GM23338 (cell line): ENCODE measurements around the gene PAF1. TPM values are rescaled to one million over a fixed set of nuclear protein-coding genes. Genes with fewer than 3 reads are reported as not detected.

Source experiments
- ATAC-seq: fragments of 200-7000 bp; cut with Tn5 transposase; 3 replicates; pipeline ENCODE4 v1.9.1; 2020
- DNase-seq: peaks from one replicate; pipeline ENCODE4 v3.0.0-alpha.2; 2015; ENCODE audit warnings: low spot score
- H2AFZ ChIP-seq: fragments of 200-600 bp; sonication (generic); 2 replicates; pipeline ENCODE4 v1.8.0; 2016; ENCODE audit warnings: antibody characterized with exemption, mild to moderate bottlenecking, moderate library complexity
- H3F3A ChIP-seq: fragments of 200-600 bp; sonication (generic); replicated peaks from 2 replicates; pipeline ENCODE4 v1.8.0; 2017; ENCODE audit warnings: antibody characterized with exemption, mixed run types, low read depth
- H3K27ac ChIP-seq: fragments of 200-600 bp; sonication (generic); 2 replicates; pipeline ENCODE4 v1.6.1; 2016; ENCODE audit warnings: low read depth
- H3K27me3 ChIP-seq: fragments of 200-600 bp; sonication (generic); 2 replicates; pipeline ENCODE4 v1.8.0; 2016; ENCODE audit warnings: mild to moderate bottlenecking, mixed run types, moderate library complexity; ENCODE audit not compliant: insufficient read depth
- H3K36me3 ChIP-seq: fragments of 200-600 bp; sonication (generic); 2 replicates; pipeline ENCODE4 v1.8.0; 2016; ENCODE audit warnings: mild to moderate bottlenecking; ENCODE audit not compliant: insufficient read depth
- H3K4me1 ChIP-seq: fragments of 200-600 bp; sonication (generic); 2 replicates; pipeline ENCODE4 v1.8.0; 2016; ENCODE audit warnings: mild to moderate bottlenecking, moderate library complexity; ENCODE audit not compliant: insufficient read depth
- H3K4me2 ChIP-seq: fragments of 200-600 bp; sonication (generic); 2 replicates; pipeline ENCODE4 v1.7.1; 2017; ENCODE audit warnings: mixed run types
- H3K4me3 ChIP-seq: fragments of 200-600 bp; sonication (generic); 2 replicates; pipeline ENCODE4 v1.6.1; 2016; ENCODE audit warnings: mixed run types
- H3K79me2 ChIP-seq: fragments of 200-600 bp; sonication (generic); replicated peaks from 2 replicates; pipeline ENCODE4 v1.8.0; 2017; ENCODE audit warnings: mild to moderate bottlenecking; ENCODE audit not compliant: insufficient read depth
- H3K9me2 ChIP-seq: fragments of 200-600 bp; sonication (generic); 2 replicates; pipeline ENCODE4 v1.8.0; 2017; ENCODE audit not compliant: insufficient read depth
- H4K20me1 ChIP-seq: fragments of 200-600 bp; sonication (generic); replicated peaks from 2 replicates; pipeline ENCODE4 v1.8.0; 2017; ENCODE audit warnings: mild to moderate bottlenecking; ENCODE audit not compliant: insufficient read depth
- H3K27ac Mint-ChIP-seq: 2 replicates; pipeline ENCODE4 v1.8.0; 2020; ENCODE audit warnings: inconsistent platforms, mild to moderate bottlenecking, moderate library complexity, mixed read lengths
- H3K27me3 Mint-ChIP-seq: 3 replicates; pipeline ENCODE4 v1.8.0; 2022; ENCODE audit warnings: low read depth, mild to moderate bottlenecking, moderate library complexity, mixed read lengths, inconsistent platforms; ENCODE audit not compliant: insufficient read depth, poor library complexity
- H3K36me3 Mint-ChIP-seq: 3 replicates; pipeline ENCODE4 v1.8.0; 2021; ENCODE audit warnings: low read depth, mild to moderate bottlenecking, inconsistent platforms, moderate library complexity, mixed read lengths
- H3K4me1 Mint-ChIP-seq: 3 replicates; pipeline ENCODE4 v1.8.0; 2020; ENCODE audit warnings: mild to moderate bottlenecking, inconsistent platforms, mixed read lengths
- H3K4me3 Mint-ChIP-seq: 3 replicates; pipeline ENCODE4 v1.8.0; 2021; ENCODE audit warnings: moderate library complexity, mild to moderate bottlenecking, inconsistent platforms, mixed read lengths
- H3K9me3 Mint-ChIP-seq: 3 replicates; pipeline ENCODE4 v1.8.0; 2020; ENCODE audit warnings: moderate library complexity, mild to moderate bottlenecking, inconsistent platforms, mixed read lengths
- CTCF ChIP-seq, 2 experiments: fragments of 200-600 bp in 1 of 2; sonication (generic) in 1 of 2; conservative IDR thresholded peaks; 2 replicates each; pipeline versions ENCODE4 v1.5.1 to v1.6.1; 2016 to 2017; ENCODE audit warnings: antibody characterized with exemption in 2 of 2, low read depth in 2 of 2, mild to moderate bottlenecking in 2 of 2, moderate library complexity in 1 of 2
- NANOG ChIP-seq: IDR thresholded peaks from 2 replicates; pipeline ENCODE4 v1.6.1; 2016; ENCODE audit warnings: antibody characterized with exemption, borderline replicate concordance
- REST ChIP-seq: IDR thresholded peaks from one replicate; pipeline ENCODE4 v1.6.1; 2018; ENCODE audit warnings: antibody characterized with exemption; ENCODE audit not compliant: unreplicated experiment
- ZNF331 ChIP-seq: fragments of 250-450 bp; sonication (Bioruptor Pico); IDR thresholded peaks from 2 replicates; pipeline ENCODE4 v1.5.0; 2020; ENCODE audit warnings: low read depth, mild to moderate bottlenecking, moderate library complexity
- polyA plus RNA-seq: library from polyadenylated mRNA; unstranded; fragments of >200 nt; fragmentation: Nextera tagmentation; extraction: Ambion mirVana; gene quantifications from 2 replicates; pipeline ENCODE4 v1.2.1, GENCODE V29; 2016
- total RNA-seq: library from RNA; depleted of rRNA; stranded (reverse); fragments of >200 nt; shearing (Covaris generic); gene quantifications from 2 replicates; pipeline ENCODE4 v1.2.3, GENCODE V29; 2014
- TF ChIP-seq, protein P1 (sequence below): IDR thresholded peaks from 2 replicates; pipeline ENCODE4 v1.6.1; 2016; ENCODE audit warnings: antibody characterized with exemption

Gene PAF1
- total and polyA plus RNA-seq, 2 experiments from 2014 or later: 22.1 to 47.3 TPM

DNA sequence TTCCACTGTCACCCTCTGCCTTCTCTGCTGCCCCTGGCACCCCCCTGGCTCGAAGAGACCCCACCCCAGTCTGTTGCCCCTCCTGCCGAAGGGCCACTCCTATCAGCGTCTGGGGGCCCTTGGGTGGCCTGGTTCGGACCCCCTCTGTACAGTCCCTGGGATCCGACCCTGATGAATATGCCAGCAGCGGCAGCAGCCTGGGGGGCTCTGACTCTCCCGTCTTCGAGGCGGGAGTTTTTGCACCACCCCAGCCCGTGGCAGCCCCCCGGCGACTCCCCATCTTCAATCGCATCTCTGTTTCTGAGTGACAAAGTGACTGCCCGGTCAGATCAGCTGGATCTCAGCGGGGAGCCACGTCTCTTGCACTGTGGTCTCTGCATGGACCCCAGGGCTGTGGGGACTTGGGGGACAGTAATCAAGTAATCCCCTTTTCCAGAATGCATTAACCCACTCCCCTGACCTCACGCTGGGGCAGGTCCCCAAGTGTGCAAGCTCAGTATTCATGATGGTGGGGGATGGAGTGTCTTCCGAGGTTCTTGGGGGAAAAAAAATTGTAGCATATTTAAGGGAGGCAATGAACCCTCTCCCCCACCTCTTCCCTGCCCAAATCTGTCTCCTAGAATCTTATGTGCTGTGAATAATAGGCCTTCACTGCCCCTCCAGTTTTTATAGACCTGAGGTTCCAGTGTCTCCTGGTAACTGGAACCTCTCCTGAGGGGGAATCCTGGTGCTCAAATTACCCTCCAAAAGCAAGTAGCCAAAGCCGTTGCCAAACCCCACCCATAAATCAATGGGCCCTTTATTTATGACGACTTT is 17.7 kb upstream of the PAF1 start:
- Histone ChIP-seq H4K20me1 (peaks cover 4% of the 10 kb centered on the region; the same call in 1 of the 2 replicates), H3K9me2 (no peaks in the 10 kb centered on the region), H2AFZ (no peak overlapping the region), H3F3A (peaks cover 39% of the 10 kb centered on the region), H3K79me2 (peaks cover 24% of the 10 kb centered on the region), H3K36me3 (no peaks in the 10 kb centered on the region), H3K4me3 (peak overlapping the region; percentile 99), H3K4me2 (peak overlapping the region; percentile 91), H3K4me1 (peaks cover 55% of the 10 kb centered on the region), H3K27ac (peak overlapping the region; percentile 93), H3K27me3 (no peaks in the 10 kb centered on the region)
- Mint-ChIP-seq H3K4me3 (peak overlapping the region; percentile 94), H3K27me3 (peaks cover 43% of the 10 kb centered on the region), H3K27ac (peak overlapping the region; percentile 89), H3K4me1 (peaks cover 52% of the 10 kb centered on the region), H3K36me3 (peaks cover 17% of the 10 kb centered on the region; the same call in 2 of the 3 replicates), H3K9me3 (peaks cover 4% of the 10 kb centered on the region; the same call in 2 of the 3 replicates)
- TF ChIP-seq REST: no peak
- TF ChIP-seq, protein P1, sequence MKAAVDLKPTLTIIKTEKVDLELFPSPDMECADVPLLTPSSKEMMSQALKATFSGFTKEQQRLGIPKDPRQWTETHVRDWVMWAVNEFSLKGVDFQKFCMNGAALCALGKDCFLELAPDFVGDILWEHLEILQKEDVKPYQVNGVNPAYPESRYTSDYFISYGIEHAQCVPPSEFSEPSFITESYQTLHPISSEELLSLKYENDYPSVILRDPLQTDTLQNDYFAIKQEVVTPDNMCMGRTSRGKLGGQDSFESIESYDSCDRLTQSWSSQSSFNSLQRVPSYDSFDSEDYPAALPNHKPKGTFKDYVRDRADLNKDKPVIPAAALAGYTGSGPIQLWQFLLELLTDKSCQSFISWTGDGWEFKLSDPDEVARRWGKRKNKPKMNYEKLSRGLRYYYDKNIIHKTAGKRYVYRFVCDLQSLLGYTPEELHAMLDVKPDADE: no peak
- TF ChIP-seq NANOG: no peak
- TF ChIP-seq CTCF (conservative IDR thresholded peaks at IDR 0.05; ENCODE audit: low read depth in 2 of 2): no peak
- no peak for TF ChIP-seq ZNF331 (CRISPR knock-in tag)
- ATAC-seq (no peak), DNase-seq (no peak)
